Esophagus (tissue), 2 donors: ENCODE results near the gene ZNF804A. TPM values are rescaled to one million over a fixed set of nuclear protein-coding genes. Genes with fewer than 3 reads are reported as not detected.

ENCODE experiments used
- H3K27ac ChIP-seq, 2 donors: one replicate each; pipeline ENCODE4 v1.5.1; 2013; ENCODE audit warnings: low read depth in 2 of 2, mild to moderate bottlenecking in 2 of 2, inconsistent platforms in 1 of 2, low read length in 1 of 2, moderate library complexity in 1 of 2
- H3K27me3 ChIP-seq, 2 donors: one replicate each; pipeline ENCODE4 v1.6.1; 2013; ENCODE audit warnings: low read length in 2 of 2, control low read depth in 1 of 2, mild to moderate bottlenecking in 1 of 2; ENCODE audit not compliant: insufficient read depth in 2 of 2, control insufficient read depth in 1 of 2
- H3K36me3 ChIP-seq, 2 donors: one replicate each; pipeline ENCODE4 v1.6.1; 2013; ENCODE audit warnings: low read length in 1 of 2; ENCODE audit not compliant: control insufficient read depth in 2 of 2, insufficient read depth in 2 of 2
- H3K4me1 ChIP-seq, 2 donors: one replicate each; pipeline ENCODE4 v1.6.1; 2013; ENCODE audit warnings: low read length in 1 of 2; ENCODE audit not compliant: control insufficient read depth in 2 of 2, insufficient read depth in 2 of 2
- H3K4me3 ChIP-seq, 2 donors: one replicate each; pipeline ENCODE4 v1.5.1; 2013; ENCODE audit warnings: low read length in 2 of 2, mild to moderate bottlenecking in 2 of 2, low read depth in 1 of 2, moderate library complexity in 1 of 2
- H3K9me3 ChIP-seq, 2 donors: one replicate each; pipeline ENCODE4 v1.6.1; 2013; ENCODE audit warnings: mild to moderate bottlenecking in 2 of 2, low read depth in 1 of 2, low read length in 1 of 2, moderate library complexity in 1 of 2; ENCODE audit not compliant: control insufficient read depth in 2 of 2, insufficient read depth in 1 of 2
- WGBS, 2 donors: extraction: QIAGEN DNeasy Blood & Tissue Kit; methylation state at CpG; one replicate each; pipeline ENCODE4 v1.1.7; 2013; 5-methylcytosine and 5-hydroxymethylcytosine counted together
- polyA plus RNA-seq, 2 donors: library from polyadenylated mRNA; stranded (reverse); fragments of 200-250 nt; gene quantifications; one replicate each; pipeline ENCODE4 v1.2.3, GENCODE V29; 2013
- donor health status: healthy with polysubstance abuse.
- donor health status: Bipolar disorder and iron deficiency.

The ZNF804A gene
- polyA plus RNA-seq, 2 donors: 0.01 TPM; not detected in 1

GRCh38 chr2:184830531-184830930 lies 232.2 kb downstream of the ZNF804A start:
- no peaks in the 10 kb centered on the region for H3K27me3 ChIP-seq
- no peak overlapping the region for H3K27ac ChIP-seq
- 76 to 85% methylated on average over 1 of the region's 1 CpG for WGBS, 2 donors
- H3K9me3 ChIP-seq: peaks cover 0 to 2% of the 10 kb centered on the region in 2 donors
- no peaks in the 10 kb centered on the region for H3K4me1 ChIP-seq
- no peaks in the 10 kb centered on the region for H3K36me3 ChIP-seq
- no peak overlapping the region for H3K4me3 ChIP-seq

GRCh38 chr2:184834699-184835397 lies 236.5 kb downstream of the ZNF804A start:
- H3K27me3 ChIP-seq: no peaks in the 10 kb centered on the region
- H3K36me3 ChIP-seq: no peaks in the 10 kb centered on the region
- no peak overlapping the region for H3K27ac ChIP-seq
- peaks cover 0 to 2% of the 10 kb centered on the region in 2 donors for H3K9me3 ChIP-seq
- no peak overlapping the region for H3K4me3 ChIP-seq
- H3K4me1 ChIP-seq: no peaks in the 10 kb centered on the region

- Histone ChIP-seq H3K4me3 (no peak overlapping the region), H3K27ac (no peak overlapping the region), H3K27me3 (no peaks in the 10 kb centered on the region), H3K9me3 (peaks cover 0 to 2% of the 10 kb centered on the region in 2 donors), H3K4me1 (no peaks in the 10 kb centered on the region), H3K36me3 (no peaks in the 10 kb centered on the region)
Measured at GRCh38 chr2:184835398-184835715, 237.0 kb downstream of the ZNF804A start.

GRCh38 chr2:184847331-184847730 lies 249.0 kb downstream of the ZNF804A start:
- Histone ChIP-seq H3K9me3 (no peaks in the 10 kb centered on the region), H3K27ac (no peak overlapping the region), H3K36me3 (no peaks in the 10 kb centered on the region), H3K4me3 (no peak overlapping the region), H3K4me1 (no peaks in the 10 kb centered on the region), H3K27me3 (no peaks in the 10 kb centered on the region)
- WGBS, 2 donors: 49 to 54% methylated on average over 2 of the region's 2 CpGs

DNA sequence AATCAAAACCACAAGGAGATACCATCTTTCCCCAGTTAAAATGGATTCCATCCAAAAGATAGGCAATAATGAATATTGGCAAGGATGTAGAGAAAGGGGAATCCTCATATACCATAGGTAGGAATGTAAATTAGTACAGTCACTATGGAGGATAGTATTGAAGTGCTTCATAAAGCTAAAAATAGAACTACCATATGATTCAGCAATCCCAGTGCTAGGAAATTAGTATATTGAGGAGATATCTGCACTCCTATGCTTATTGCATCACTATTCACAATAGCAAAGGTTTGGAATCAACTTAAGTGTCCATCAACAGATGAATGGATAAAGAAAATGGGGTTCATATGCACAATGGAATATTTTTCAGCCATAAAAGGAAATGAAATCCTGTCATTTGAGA lies 251.2 kb downstream of the ZNF804A start:
- H3K36me3 ChIP-seq: no peaks in the 10 kb centered on the region
- H3K4me3 ChIP-seq: no peak overlapping the region
- H3K9me3 ChIP-seq: no peaks in the 10 kb centered on the region
- no peaks in the 10 kb centered on the region for H3K4me1 ChIP-seq
- no peak overlapping the region for H3K27ac ChIP-seq
- H3K27me3 ChIP-seq: no peaks in the 10 kb centered on the region

- Histone ChIP-seq H3K4me3 (no peak overlapping the region), H3K36me3 (no peaks in the 10 kb centered on the region), H3K9me3 (no peaks in the 10 kb centered on the region), H3K27me3 (no peaks in the 10 kb centered on the region), H3K4me1 (no peaks in the 10 kb centered on the region), H3K27ac (no peak overlapping the region)
- WGBS, 2 donors: 77 to 80% methylated on average over 1 of the region's 1 CpG
Measured at GRCh38 chr2:184851576-184851975, 253.2 kb downstream of the ZNF804A start.

- Histone ChIP-seq H3K36me3 (no peaks in the 10 kb centered on the region), H3K27me3 (no peaks in the 10 kb centered on the region)
Measured at GRCh38 chr2:184859187-184859586, 260.9 kb downstream of the ZNF804A start.

GRCh38 chr2:184860744-184861143 lies 262.4 kb downstream of the ZNF804A start:
- 94% methylated on average over 2 of the region's 2 CpGs for WGBS, 2 donors
- no peaks in the 10 kb centered on the region for H3K36me3 ChIP-seq
- H3K4me1 ChIP-seq: no peaks in the 10 kb centered on the region

More at GRCh38 chr2:184859187-184859586, 260.9 kb downstream of the ZNF804A start:
- Histone ChIP-seq H3K4me3 (no peak overlapping the region), H3K27ac (no peak overlapping the region), H3K9me3 (peaks cover 0 to 9% of the 10 kb centered on the region in 2 donors), H3K4me1 (no peaks in the 10 kb centered on the region)

DNA sequence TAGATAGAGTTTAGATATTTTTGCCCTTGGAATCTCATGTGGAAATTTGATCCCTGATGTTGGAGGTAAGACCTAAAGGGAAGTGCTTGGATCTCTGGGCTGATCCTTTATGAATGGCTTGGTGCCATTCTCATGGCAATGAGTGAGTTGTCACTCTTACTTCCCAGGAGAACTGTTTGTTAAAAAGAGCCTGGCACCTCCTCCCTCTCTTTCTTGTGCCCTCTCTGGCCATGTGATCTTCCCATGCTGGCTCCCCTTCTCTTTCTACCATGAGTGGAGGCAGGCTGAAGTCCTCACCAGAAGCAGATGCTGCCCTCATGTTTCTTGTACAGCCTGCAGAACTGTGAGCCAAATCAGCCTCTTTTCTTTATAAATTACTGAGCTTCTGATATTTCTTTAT lies 276.9 kb downstream of the ZNF804A start:
- Histone ChIP-seq H3K27me3 (no peaks in the 10 kb centered on the region), H3K9me3 (no peaks in the 10 kb centered on the region)

More at GRCh38 chr2:184860744-184861143, 262.4 kb downstream of the ZNF804A start:
- Histone ChIP-seq H3K27me3 (no peaks in the 10 kb centered on the region), H3K4me3 (no peak overlapping the region), H3K9me3 (peaks cover 0 to 9% of the 10 kb centered on the region in 2 donors), H3K27ac (no peak overlapping the region)

GRCh38 chr2:184875911-184876310 lies 277.6 kb downstream of the ZNF804A start:
- Histone ChIP-seq H3K4me1 (no peaks in the 10 kb centered on the region), H3K36me3 (no peaks in the 10 kb centered on the region), H3K27me3 (no peaks in the 10 kb centered on the region), H3K4me3 (no peak overlapping the region), H3K9me3 (no peaks in the 10 kb centered on the region), H3K27ac (no peak overlapping the region)

More for the DNA sequence above, 276.9 kb downstream of the ZNF804A start:
- Histone ChIP-seq H3K36me3 (no peaks in the 10 kb centered on the region), H3K4me1 (no peaks in the 10 kb centered on the region), H3K27ac (no peak overlapping the region), H3K4me3 (no peak overlapping the region)
